H1 (cell line): ENCODE data around the gene CHRDL2. TPM values are rescaled to one million over a fixed set of nuclear protein-coding genes. Genes with fewer than 3 reads are reported as not detected.

ENCODE experiments used
- ASH2L ChIP-seq: fragments of 200-600, 300-600 bp; sonication (generic); IDR thresholded peaks from one replicate; pipeline ENCODE4 v1.7.1; 2017; ENCODE audit warnings: low read length
- BACH1 ChIP-seq: IDR thresholded peaks from 2 replicates; pipeline ENCODE4 v1.6.1; 2012; ENCODE audit warnings: low read length, improper control_type of control experiment
- BCL11A ChIP-seq, 2 experiments: IDR thresholded peaks; one replicate each; pipeline ENCODE4 v1.6.1; 2011; ENCODE audit warnings: low read depth in 2 of 2, low read length in 2 of 2, mild to moderate bottlenecking in 2 of 2
- BRCA1 ChIP-seq: IDR thresholded peaks from 2 replicates; pipeline ENCODE4 v1.6.1; 2012; ENCODE audit warnings: low read depth, low read length, improper control_type of control experiment
- POLR2AphosphoS5 ChIP-seq: IDR thresholded peaks from 2 replicates; pipeline ENCODE4 v1.6.1; 2011; ENCODE audit warnings: low read depth, low read length
- RXRA ChIP-seq: IDR thresholded peaks from 2 replicates; pipeline ENCODE4 v1.6.1; 2011; ENCODE audit warnings: low read depth, mild to moderate bottlenecking, low read length, moderate library complexity; ENCODE audit not compliant: insufficient read depth
- SAP30 ChIP-seq: fragments of 300-600 bp; sonication (generic); IDR thresholded peaks from 2 replicates; pipeline ENCODE4 v1.7.1; 2012; ENCODE audit warnings: low read length, moderate library complexity, mild to moderate bottlenecking, inconsistent platforms; ENCODE audit not compliant: insufficient read depth, insufficient replicate concordance
- SIX5 ChIP-seq: IDR thresholded peaks from 2 replicates; pipeline ENCODE4 v1.6.1; 2011; ENCODE audit warnings: mild to moderate bottlenecking, low read depth, low read length
- TAF7 ChIP-seq: optimal IDR thresholded peaks from 2 replicates; pipeline ENCODE3; 2011; ENCODE audit warnings: low read depth, mild to moderate bottlenecking, inconsistent platforms, low read length, moderate library complexity, borderline replicate concordance
- USF2 ChIP-seq: IDR thresholded peaks from 2 replicates; pipeline ENCODE4 v1.6.1; 2011; ENCODE audit warnings: low read length, improper control_type of control experiment
- polyA plus RNA-seq, 7 experiments: library from polyadenylated mRNA; depleted of rRNA in 3 of 7; stranded (reverse) in 5 of 7; unstranded in 2 of 7; fragments of >200 nt in 5 of 7; fragments of 200-250 nt in 2 of 7; gene quantifications; 1 replicate in 5 of 7; 2 replicates in 1 of 7; 4 replicates in 1 of 7; pipeline versions ENCODE4 v1.2.1 to v1.2.3, GENCODE V29; 2011 to 2013; ENCODE audit warnings: missing spikeins in 2 of 7, mixed read lengths in 2 of 7
- total RNA-seq: library from RNA; stranded (reverse); fragmentation: NEBNext Ultra II Directional; extraction: Animal tissue kit (Norgen Biotek cat#: 25700); gene quantifications from 2 replicates; pipeline ENCODE4 v1.2.1, GENCODE V29; 2021
- TF ChIP-seq, protein P1 (sequence below): fragments of 300-600 bp; sonication (generic); IDR thresholded peaks from 2 replicates; pipeline ENCODE4 v1.7.1; 2012; ENCODE audit warnings: low read length, moderate library complexity, mild to moderate bottlenecking, inconsistent platforms; ENCODE audit not compliant: insufficient replicate concordance

The CHRDL2 gene
- total and polyA plus RNA-seq, 2 of the 8 experiments (the other 6 are each of a cell fraction or from before 2014, with no cell fraction given): 0.26 to 0.48 TPM

GRCh38 chr11:74736031-74736430 lies 4.8 kb upstream of the CHRDL2 start (continued):
- TF ChIP-seq, protein P1, sequence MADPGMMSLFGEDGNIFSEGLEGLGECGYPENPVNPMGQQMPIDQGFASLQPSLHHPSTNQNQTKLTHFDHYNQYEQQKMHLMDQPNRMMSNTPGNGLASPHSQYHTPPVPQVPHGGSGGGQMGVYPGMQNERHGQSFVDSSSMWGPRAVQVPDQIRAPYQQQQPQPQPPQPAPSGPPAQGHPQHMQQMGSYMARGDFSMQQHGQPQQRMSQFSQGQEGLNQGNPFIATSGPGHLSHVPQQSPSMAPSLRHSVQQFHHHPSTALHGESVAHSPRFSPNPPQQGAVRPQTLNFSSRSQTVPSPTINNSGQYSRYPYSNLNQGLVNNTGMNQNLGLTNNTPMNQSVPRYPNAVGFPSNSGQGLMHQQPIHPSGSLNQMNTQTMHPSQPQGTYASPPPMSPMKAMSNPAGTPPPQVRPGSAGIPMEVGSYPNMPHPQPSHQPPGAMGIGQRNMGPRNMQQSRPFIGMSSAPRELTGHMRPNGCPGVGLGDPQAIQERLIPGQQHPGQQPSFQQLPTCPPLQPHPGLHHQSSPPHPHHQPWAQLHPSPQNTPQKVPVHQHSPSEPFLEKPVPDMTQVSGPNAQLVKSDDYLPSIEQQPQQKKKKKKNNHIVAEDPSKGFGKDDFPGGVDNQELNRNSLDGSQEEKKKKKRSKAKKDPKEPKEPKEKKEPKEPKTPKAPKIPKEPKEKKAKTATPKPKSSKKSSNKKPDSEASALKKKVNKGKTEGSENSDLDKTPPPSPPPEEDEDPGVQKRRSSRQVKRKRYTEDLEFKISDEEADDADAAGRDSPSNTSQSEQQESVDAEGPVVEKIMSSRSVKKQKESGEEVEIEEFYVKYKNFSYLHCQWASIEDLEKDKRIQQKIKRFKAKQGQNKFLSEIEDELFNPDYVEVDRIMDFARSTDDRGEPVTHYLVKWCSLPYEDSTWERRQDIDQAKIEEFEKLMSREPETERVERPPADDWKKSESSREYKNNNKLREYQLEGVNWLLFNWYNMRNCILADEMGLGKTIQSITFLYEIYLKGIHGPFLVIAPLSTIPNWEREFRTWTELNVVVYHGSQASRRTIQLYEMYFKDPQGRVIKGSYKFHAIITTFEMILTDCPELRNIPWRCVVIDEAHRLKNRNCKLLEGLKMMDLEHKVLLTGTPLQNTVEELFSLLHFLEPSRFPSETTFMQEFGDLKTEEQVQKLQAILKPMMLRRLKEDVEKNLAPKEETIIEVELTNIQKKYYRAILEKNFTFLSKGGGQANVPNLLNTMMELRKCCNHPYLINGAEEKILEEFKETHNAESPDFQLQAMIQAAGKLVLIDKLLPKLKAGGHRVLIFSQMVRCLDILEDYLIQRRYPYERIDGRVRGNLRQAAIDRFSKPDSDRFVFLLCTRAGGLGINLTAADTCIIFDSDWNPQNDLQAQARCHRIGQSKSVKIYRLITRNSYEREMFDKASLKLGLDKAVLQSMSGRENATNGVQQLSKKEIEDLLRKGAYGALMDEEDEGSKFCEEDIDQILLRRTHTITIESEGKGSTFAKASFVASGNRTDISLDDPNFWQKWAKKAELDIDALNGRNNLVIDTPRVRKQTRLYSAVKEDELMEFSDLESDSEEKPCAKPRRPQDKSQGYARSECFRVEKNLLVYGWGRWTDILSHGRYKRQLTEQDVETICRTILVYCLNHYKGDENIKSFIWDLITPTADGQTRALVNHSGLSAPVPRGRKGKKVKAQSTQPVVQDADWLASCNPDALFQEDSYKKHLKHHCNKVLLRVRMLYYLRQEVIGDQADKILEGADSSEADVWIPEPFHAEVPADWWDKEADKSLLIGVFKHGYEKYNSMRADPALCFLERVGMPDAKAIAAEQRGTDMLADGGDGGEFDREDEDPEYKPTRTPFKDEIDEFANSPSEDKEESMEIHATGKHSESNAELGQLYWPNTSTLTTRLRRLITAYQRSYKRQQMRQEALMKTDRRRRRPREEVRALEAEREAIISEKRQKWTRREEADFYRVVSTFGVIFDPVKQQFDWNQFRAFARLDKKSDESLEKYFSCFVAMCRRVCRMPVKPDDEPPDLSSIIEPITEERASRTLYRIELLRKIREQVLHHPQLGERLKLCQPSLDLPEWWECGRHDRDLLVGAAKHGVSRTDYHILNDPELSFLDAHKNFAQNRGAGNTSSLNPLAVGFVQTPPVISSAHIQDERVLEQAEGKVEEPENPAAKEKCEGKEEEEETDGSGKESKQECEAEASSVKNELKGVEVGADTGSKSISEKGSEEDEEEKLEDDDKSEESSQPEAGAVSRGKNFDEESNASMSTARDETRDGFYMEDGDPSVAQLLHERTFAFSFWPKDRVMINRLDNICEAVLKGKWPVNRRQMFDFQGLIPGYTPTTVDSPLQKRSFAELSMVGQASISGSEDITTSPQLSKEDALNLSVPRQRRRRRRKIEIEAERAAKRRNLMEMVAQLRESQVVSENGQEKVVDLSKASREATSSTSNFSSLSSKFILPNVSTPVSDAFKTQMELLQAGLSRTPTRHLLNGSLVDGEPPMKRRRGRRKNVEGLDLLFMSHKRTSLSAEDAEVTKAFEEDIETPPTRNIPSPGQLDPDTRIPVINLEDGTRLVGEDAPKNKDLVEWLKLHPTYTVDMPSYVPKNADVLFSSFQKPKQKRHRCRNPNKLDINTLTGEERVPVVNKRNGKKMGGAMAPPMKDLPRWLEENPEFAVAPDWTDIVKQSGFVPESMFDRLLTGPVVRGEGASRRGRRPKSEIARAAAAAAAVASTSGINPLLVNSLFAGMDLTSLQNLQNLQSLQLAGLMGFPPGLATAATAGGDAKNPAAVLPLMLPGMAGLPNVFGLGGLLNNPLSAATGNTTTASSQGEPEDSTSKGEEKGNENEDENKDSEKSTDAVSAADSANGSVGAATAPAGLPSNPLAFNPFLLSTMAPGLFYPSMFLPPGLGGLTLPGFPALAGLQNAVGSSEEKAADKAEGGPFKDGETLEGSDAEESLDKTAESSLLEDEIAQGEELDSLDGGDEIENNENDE: no peak
- TF ChIP-seq USF2 (no peak), SIX5 (no peak), TAF7 (no peak), RXRA (no peak), ASH2L (no peak), SAP30 (no peak), POLR2AphosphoS5 (no peak), BCL11A (IDR thresholded peaks at IDR 0.05; ENCODE audit: low read depth in 2 of 2, low read length in 2 of 2) (no peak), BACH1 (no peak), BRCA1 (no peak)
